ENCODE results near the gene DCUN1D3.
"Not testable (repeated sequence)": the region's sequence is repeated elsewhere in the genome, so short reads cannot be mapped to it uniquely, and the experiment has no call there.

The DCUN1D3 gene

GRCh38 chr16:20860995-20861394, 39.2 kb downstream of the DCUN1D3 start:
- not testable (repeated sequence) for DNase-seq

DNA sequence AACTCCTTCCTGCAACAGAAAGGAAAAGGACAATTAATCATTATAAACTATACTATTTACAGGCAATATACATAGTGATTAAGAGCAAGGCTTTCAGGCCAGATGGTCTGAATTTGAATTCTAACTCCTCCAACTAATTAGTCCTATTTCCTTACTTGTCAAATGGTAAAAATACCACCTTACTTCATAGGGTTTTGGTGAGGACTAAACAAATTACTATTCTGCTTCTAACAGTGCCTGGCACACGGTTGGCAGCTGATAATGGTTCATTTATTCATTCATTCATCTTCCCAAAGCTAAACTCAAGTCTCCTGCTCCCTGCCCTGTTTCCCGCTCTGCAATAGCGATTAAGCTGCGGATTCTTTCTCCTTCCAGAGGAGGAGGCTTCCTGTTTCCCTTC, 39.8 kb downstream of the DCUN1D3 start:
- no peak for DNase-seq

DNA sequence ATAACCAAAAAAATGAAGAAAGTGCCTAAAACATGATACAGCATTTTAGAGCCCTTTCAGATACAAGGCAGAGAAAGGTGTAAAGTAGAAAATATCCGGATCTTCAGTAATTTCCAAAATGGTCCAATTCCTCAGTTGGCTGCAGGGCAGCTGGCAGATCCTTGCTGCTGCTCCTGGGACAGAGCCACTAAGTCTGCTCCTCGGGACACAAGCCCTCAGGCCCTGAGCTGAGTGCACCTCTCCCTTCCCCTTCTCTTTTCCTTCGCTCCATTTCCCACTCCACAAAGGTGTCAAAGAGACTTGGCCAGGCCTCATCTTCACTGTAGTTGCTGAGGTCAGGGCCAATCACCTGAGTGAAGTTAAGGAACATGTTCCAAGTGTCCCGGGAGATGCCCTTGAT, 40.5 kb downstream of the DCUN1D3 start:
- no peak for DNase-seq

GRCh38 chr16:20859229-20859628, 40.9 kb downstream of the DCUN1D3 start:
- no peak for DNase-seq

- no peak for DNase-seq
These were observed 42.9 kb downstream of the DCUN1D3 start for GRCh38 chr16:20857281-20857680.

GRCh38 chr16:20854963-20855362, 45.2 kb downstream of the DCUN1D3 start:
- no peak for DNase-seq

DNA sequence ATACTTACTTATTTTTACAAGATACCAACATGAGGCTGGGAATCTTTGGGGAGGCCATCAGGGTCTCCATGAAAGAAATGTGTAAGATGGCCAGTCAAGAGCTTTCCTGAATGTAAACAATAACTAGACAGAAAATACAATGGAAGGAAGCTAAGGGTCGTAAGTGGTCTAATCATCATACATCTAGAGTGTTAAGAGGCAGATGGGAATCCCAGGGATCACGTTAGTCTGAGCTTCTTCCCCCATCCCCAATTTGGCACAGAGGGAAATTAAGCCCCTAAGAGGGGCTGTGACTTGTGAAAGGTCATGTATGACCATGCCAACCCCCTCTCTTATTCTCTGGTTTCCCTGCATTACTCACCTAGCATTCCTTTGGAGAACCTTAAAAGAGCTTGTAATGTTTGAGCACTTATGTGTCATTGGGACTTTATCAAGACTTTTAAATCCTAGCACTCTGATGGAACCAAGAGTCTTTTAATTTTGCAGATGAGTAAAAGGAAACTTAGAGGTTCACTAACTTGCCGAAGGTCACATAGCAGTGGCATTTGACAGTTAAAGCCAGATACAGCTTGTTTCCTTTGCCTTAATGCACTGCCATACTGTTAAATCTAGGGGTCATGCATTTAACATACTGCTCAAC, 46.1 kb downstream of the DCUN1D3 start:
- DNase-seq = no peak

DNA sequence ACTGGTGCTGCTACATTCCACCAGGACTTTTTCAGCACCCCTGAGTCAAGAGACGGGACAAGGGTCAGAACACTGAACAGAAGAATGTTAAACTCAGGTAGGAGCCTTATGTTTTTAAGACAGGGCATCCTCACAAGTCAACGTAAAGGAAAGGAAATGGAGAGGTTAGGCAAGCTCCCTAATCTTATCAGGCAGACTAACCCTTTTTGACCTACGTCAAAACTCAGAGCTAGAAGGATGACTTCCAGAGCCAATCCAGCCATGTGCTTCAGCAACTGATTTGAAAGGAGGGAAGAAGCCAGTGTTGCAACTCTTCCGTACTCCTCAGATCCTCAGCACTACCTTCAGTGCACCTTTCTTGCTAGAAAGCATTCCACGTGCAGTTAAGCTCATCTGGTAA, 47.0 kb downstream of the DCUN1D3 start:
- no peak for DNase-seq

DNA sequence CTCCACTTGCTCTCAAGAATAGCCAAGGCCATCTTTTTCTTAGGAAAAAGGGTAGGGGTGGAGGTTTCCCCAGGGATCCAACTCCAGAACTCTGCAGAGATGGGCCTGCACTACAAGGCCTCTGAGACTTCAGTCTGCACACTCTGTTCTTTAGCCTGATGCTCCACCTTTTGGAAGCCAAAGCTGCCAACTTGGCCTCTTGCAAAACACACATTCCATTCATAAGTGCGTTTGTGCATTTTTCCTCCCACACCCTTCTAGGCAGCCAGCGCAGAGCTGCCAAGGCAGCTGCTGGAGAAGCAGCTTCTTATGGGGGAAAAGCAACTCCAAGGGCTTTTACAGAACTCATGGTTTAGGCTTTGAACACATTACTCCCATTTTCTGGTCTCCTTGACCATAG, 48.6 kb downstream of the DCUN1D3 start:
- DNase-seq = no peak

DNA sequence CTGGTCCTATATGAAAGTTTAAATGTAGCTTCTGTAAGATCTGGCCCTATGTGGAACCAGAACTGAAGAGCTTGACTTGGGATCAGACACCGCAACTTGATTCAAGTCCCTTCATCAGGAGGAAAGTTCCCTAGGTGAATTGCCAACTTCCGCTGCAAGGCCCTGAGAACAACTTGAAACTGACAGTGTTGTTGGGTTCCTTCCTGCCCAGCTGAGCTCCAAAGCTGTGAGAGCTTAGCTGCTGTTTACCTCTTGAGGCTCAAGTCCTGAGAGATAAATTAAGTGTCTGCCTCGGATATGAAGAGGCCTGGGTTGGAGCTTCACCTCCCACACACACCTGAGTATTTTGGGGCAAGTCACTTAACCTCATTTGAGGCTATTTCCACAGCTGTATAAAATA, 49.2 kb downstream of the DCUN1D3 start:
- DNase-seq = no peak

DNA sequence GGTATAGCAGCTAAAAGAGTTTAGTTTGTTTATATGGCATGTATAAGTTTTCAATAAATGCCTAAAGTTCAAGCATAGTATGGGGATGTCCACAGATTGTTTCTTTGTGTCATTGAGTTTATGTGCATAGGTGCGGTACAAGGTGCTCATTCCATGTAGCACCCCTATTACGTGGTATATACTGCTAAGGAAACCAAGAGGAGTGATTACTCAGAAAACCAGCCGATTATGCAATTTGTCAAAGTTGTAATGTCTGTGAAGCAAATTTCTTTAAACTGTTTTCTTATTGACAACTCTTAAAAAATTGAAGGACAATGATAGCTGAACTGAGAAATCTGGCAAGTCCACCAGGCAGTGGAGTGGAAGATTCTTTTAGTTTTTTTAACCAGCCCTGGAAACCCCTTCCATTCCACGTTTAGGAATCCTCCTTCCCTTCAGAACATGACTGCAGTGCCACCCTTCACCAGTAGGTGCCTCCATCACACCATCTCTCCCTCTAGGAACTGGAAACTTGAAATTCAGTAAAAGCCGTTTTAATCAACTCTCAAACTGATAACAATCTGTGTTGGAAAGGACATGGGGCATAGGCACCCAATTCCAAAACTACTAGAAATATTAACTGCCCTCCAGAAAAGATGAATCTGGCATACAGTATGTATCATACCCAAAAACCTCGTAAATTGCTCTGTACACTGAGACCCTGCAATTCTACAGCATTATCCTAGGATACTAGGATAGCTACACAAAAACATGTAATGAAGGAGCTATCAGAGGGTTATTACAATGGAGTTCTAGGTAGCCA, 50.4 kb downstream of the DCUN1D3 start:
- peak; percentile 66 for DNase-seq

- DNase-seq = no peak
These were observed 52.6 kb downstream of the DCUN1D3 start for GRCh38 chr16:20847550-20847949.

GRCh38 chr16:20846551-20846950, 53.6 kb downstream of the DCUN1D3 start:
- DNase-seq = no peak

- no peak for DNase-seq
These were observed 54.1 kb downstream of the DCUN1D3 start for GRCh38 chr16:20846030-20846429.

- DNase-seq = no peak
These were observed 55.6 kb downstream of the DCUN1D3 start for GRCh38 chr16:20844588-20844987.

GRCh38 chr16:20844054-20844453, 56.1 kb downstream of the DCUN1D3 start:
- no peak for DNase-seq

- no peak for DNase-seq
These were observed 60.7 kb downstream of the DCUN1D3 start for GRCh38 chr16:20839504-20839903.

DNA sequence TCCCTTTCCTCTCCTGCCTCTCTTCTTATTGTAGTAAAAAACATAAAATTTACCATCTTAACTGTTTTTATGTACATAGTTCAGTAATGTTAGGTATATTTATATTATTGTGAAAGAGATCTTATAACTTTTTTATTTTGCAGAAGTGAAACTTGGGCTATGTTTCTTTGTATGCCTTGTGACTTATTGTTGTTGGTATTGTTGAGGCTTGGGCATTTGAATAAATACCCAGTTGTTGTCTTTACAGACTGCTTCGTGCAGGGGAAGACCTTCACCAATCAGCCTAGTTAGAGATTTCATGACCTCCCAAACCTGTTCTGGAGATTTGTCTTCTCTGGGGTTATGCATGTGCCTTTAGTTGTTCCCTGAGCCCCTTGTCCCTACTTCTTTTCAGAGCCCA, 61.9 kb downstream of the DCUN1D3 start:
- DNase-seq = no peak

DNA sequence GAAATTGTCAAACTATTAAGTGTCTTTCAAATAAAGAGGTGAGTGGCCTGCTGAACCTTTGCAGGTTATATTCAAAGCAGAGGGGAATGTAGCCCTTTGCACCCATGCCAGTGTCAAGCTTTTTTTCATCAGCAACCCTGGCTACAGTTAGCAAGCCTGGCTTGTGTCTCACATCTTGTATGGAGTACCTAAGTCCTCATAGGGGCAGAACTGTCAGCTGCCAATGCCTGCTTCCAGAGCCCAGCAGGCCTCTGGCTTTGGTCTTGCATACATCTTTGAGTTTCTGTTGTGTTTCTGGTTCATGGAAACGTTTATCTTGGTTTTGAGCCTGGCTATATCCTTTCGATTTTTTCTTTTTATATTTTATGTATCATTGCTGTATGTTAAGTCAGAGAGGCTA, 67.1 kb downstream of the DCUN1D3 start:
- DNase-seq = no peak

DNA sequence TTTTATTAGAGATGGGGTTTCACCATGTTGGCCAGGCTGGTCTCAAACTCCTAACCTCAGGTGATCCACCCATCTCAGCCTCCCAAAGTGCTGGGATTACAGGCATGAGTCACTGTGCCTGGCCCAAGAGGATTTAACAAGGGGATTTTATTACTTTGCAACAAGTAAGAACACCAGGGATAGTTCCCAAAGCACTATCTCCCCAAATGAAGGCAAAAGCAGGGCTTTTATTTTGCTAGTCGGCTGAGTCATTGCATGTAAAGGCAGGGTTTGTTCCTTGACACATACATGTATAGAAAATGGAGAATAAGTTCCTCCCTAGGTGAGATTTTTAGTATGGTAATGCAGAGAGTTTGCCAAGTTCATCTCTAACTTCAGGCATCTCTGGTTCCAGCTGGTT, 69.8 kb downstream of the DCUN1D3 start:
- no peak for DNase-seq

DNA sequence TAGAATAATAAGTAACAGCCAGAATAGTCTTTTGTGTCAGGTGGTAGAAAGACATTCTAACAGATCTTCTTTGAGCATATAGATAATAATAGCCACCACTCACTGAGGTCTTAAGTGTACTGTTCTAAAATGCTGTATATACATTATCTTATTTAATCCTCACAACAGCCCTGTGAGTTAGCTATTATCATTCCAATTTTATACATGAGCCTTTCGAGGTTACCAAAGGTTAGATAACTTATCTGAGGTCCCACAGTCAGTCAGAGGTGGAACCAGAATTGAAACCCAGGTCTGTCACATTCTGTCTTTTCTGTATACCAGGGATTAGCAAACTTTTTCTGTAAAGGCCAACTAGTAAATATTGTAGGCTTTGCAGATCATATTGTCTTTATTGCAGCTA, 70.6 kb downstream of the DCUN1D3 start:
- no peak for DNase-seq

DNA sequence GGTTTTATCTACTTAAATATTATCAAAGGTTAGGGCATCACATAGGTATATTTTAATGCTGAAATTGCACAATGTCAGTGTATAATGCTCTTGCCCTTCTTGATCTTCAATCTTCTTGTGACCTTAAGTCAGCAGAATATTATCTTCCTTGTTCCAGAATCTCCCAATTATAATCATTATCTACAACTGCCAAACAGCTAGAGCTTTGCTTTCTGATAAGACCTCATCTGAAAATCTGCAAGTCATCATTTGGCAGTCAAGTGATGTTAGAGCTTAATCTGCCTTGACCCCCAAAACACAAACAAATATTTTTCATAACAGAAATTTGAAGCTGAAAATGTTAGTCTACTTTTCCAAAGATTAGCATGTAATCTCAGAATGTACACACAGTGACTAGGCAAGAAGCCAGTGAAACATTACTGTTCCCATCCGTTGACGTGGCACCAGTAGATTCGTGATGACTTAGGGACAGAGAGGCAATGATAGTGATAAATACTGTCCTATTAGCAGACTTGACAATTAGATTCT, 74.1 kb downstream of the DCUN1D3 start:
- DNase-seq = no peak

DNA sequence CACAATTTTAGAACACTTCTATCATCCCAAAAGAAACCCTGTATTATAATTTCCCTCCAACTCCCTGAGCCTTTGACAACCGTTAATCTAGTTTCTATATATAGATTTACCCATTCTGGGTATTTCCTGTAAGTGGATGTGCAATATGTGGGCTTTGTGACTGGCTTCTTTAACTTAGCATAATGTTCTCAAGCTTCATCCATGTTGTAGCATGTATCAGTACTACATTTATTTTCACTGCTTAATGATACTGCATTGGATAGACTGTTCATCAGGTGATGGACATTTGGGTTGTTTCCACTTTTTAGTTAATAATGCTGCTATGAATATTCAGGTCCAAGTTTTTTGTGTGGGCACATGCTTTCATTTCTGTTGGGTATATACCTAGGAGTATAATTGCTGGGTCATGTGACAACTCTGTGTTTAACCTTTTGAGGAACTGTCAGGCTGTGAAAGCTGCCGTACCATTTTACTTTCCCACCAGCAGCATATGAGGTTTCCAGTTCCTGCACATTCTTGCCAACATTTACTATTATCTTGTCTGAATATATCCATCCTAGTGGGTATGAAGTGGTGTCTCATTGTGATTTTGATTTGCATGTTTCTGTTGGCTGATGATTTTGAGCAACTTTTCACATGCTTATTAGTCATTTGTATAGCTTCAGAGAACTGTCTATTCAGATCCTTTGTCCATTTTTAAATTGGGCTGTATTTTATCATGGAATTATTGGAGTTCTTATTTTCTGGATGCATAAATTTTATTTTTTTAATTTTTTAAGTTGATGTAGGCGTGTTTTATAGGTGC, 77.4 kb downstream of the DCUN1D3 start:
- no peak for DNase-seq

DNA sequence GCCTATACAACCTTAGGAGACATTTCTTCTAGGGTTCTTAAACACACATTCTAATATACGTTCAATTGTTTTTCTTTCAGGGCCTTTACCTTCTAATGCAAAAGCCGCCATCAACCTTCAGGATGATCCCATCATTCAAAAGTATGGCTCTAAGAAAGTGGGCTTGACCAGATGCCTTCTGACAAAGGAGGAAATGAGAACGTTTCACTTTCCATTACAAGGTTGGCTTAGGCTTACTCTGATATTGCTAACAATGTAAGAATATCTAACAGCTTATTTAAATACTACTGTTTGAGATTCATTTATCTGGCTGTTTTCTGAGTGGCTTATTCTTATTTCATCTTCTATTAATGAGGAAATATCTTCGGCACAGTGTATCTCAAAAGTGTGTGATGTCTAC, 78.5 kb downstream of the DCUN1D3 start:
- no peak for DNase-seq

Data from CD4-positive, alpha-beta T cell treated with Interleukin-4 for 4 hours (primary cell).